GM21619 (cell line): ENCODE data around the gene ALDH18A1.
"Not testable (repeated sequence)": the region's sequence is repeated elsewhere in the genome, so short reads cannot be mapped to it uniquely, and the experiment has no call there.

Experiments
- ATAC-seq: cut with Tn5 transposase; IDR thresholded peaks from one replicate; pipeline ENCODE4 v1.9.1; 2021; ENCODE audit not compliant: unreplicated experiment

The ALDH18A1 gene

DNA sequence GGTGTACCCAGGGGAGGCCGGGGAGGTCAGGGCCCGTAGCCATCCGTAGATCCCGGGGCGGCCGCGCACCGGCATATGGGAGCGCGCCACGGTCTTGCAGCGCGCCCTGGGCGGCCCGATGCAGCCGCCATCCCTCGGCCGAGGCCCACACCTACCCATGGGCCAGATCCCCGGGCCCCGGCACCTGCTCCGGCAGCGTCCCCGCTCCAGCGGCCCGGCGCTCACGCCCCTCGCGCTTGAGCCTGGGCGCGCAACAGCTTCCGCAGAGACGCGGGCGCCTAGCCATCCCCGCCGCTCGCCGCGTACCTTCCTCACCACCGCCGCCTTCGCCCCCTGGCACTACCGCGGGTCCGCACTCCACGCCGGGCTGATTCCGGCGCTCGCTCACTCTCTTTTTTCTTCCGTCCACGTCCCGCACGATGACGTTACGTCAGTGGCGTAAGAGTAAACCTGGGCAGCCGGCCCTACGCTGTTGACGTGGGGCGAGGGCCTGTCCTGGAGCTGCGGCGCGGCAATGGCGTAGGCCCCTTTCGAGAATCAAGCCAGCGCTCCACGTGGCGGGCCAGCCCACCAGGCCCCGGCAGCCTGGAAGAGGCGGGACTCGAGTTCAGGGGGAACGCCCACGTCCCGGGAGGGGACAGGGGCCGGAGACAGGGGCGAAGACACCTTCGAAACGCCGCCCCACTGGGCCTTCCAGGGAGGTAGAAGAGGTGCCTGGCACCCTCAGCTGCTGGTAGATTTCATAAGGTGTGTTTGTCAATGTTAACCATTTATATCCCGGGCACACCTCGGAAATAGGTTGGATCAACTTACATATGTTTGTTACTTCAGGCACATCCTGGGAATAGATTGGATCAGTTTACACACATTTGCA, at the start of gene ALDH18A1:
ALDH18A1 (minus strand) TSS at position 421 of the 874 bp plus-strand sequence. CDS start 3,334 bp downstream, outside the sequence.
- peak; percentile 87 for ATAC-seq

DNA sequence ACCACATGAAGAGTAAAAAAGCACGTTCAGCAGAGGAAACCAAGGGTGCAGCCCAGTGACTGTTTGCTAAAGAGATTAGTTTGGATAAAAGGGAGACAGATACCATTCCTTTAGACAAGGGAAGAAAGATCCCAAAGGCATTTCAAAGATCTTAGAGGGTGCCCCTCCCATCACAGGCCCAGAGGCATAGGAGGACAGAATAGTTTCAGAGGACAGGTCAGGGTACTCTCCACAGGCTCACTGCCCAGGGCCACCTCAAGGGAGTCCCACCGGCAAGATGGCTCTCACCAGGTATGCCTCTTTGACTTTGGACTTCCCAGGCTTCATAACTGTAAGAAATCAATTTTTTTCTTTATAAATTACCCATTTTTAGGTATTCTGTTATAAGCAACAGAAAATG, 41.9 kb upstream of the ALDH18A1 start:
- no peak for ATAC-seq

DNA sequence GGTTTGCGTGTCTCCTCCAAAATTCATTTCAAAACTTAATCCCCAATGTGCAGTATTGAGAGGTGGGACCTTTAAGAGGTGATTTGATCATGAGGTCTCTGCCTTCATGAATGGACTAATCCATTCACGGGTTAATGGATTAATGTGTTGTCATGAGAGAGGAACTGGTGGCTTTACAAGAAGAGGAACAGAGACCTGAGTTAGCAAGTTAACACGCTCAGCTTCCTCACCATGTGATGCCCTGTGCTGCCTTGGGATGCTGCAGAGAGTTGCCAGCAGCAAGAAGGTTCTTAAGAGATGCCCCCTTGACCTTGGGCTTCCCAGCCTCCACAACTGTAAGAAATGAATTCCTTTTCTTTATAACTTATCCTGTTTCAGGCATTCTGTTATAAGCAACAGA, 40.9 kb upstream of the ALDH18A1 start:
- no peak for ATAC-seq

DNA sequence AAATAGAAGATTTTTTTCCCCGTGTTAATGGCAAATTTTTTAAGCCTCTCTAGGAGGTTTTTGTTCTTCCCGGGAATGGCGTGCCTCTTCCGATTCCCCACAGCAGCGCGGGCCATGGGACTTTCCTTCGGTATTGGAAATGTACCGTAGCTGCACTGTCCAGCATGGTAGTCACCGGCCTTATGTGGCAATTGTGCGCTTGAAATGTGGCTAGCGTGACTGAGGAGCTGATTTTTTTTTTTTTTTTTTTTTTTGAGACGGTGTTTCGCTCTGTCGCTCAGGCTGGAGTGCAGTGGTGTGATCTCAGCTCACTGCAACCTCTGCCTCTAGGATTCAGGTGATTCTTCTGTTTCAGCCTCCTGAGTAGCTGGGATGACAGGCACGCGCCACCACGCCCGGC, 38.2 kb upstream of the ALDH18A1 start:
- no peak for ATAC-seq

DNA sequence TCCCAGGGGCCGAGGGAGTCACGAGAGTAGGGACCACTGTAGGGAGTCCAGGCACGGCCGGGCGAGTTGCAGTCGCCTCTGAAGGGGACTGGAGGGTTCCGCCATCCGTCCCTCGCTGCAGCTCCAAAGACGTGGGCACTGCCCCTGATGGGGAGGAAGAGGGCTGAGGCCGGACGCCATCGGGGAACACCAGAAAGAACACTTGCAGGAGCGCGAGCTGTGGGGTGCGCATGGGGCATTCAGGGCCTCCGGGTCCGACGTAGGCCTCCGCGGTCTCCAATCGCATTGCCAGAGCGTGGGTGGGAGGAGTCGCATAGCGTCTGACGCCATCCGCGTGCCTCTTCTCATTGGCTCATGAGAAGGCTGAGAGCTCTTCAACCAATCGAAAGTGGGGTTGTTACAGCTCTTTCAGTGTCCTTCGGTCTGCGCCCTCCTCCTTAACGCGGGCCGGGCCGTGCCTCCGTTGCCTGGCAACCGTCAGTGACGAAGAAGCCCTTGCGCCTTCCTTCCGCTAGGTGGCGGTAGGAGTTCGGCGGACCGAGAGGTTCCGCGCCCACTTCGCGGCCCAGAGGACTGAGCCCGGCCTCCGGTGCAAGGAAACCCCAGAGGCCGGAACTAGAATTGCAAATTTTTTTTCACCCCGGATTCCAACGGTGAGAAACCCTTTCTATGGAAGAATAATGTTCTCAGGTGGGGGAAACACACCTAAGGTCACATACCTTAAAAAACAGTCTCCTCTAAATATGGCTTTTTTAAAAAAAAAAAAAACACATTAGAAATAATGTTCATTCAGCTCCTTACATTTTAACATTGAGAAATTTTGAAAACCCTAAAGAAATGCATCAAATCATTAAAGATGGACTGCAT, 37.4 kb upstream of the ALDH18A1 start, which contains the start of gene TCTN3:
TCTN3 (minus strand) TSS at position 260 of the 867 bp plus-strand sequence; CDS start at position 232, 28 bp downstream.
- peak; percentile 98 for ATAC-seq

DNA sequence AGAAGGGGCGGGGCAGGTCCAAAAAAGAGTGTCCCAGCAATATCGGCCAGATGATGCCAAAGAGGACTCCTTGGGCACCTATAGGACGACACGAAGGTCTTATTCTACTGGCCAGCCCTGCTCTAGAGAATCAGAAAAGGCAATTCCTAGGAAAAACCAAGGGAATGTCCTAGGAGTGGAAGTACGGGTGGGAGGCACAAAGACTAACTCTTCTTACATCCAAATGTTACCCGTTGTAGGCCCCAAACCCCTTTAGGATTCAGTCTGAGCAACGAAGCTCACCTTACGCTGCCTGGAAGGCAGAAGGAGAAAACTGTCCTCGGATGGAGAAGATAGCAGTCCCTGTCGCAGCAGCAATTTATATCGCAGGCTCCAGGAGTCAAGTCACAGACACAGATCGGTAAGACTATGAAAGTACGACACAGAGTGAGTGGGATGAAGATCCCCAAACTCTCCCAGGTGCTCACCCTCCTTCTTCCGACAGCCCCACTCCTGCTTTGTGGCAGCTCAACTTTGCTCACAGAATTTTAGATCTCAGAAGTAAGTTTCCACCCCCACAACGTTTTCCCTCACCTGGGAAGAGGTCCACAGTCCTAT, 36.7 kb upstream of the ALDH18A1 start:
- ATAC-seq = no peak

DNA sequence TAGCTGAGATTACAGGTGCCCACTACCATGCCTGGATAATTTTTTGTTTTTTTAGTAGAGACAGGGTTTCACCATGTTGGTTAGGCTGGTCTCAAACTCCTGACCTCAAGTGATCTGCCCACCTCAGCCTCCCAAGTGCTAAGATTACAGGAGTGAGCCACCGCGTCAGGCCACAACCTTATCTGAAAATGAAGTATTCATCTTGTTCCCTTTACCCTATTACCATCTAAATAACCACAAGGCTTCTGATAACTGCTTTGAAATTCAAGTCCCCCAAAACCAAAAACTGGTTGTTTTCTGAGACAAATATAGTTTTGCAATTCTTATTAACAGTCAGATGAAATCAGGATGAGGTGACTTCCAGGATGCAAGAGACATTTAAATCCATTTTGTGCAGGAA, 34.8 kb upstream of the ALDH18A1 start:
- no peak for ATAC-seq

DNA sequence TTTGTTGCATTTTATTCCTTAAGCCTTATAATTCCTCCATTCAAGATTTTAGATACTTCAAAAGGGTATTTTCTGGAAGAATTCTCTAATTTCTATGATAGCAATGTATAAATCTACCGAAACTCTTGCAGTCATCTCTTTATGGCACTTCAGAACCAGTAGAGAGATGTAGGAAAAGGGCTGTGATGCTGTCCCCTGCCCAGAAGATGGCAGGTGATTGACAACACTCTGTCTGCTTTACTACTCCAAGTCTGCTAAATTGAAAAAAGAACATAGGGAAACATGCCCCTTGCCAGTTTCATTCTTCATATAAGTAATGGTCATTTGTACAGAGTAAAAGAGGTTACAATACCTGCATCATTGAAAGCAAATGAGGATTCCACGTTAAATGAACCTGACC, 32.1 kb upstream of the ALDH18A1 start:
- no peak for ATAC-seq

DNA sequence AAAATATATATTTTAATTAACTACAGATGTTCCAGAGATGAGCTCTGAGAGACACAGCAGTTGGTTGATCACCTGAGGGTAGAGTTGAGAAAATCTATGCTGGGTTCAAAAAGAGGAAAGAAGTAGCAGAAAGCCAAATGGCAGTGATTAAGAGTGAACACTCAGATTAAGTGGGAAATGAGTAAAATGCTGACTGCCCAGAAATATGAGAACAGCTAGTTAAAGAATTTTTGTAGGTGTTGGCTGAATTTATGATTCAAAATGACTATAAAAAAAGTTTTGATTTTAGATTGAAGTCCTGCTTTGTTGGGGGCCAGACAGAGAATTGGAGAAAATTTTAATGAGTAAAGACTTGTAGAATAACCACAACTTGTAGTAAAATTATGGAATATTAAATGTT, 27.5 kb upstream of the ALDH18A1 start:
- no peak for ATAC-seq

DNA sequence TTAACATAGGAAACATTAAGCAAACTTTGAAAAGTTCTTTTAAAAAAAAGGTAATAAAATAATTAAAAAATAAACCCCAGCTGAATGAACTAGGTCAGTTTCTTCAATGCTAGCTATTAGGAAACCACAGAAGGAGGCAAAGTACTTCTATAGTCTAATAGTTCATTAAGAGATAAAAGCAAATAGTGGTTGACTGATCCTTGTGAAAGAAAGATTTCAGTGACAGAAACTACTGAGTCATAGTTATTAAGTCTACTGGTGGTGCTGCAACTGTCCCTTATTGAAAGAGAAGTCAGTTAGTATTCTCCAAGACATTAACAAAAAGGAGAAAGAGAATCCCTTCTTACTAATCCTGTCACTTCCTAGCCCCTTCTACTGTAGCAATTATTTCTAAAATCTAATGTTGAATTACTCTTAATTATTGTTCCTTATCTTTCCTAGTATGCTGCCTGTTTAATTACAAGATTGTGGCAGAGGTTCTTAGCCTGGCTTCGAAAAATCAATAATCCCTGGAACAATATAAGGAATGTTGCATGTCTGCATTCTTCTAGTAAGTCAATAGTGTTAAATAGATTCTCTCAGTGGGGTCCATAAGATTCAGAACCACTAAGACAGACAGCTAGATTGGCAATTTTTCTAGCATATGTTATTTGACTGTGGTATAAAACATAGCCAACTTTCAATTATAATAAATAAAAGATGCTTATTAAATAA, 19.0 kb upstream of the ALDH18A1 start:
- ATAC-seq = no peak

DNA sequence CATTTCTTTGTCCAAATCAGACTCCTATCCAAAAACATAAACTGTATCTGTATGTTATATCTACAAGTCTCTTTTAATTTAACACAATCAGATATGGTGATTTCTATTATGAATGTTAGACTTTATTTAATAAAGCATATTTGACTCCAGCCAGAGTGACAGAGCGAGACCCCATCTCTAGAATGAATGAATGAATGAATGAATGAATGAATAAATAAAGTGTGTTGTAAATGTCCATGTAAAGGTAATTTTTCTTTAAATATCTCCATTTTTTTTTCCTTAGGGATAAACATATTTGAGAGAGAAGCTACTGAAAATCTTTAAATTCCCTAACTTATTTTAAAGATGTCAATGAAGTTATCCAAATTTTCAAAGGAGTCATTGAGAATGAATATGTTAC, 18.1 kb upstream of the ALDH18A1 start:
- no peak for ATAC-seq

DNA sequence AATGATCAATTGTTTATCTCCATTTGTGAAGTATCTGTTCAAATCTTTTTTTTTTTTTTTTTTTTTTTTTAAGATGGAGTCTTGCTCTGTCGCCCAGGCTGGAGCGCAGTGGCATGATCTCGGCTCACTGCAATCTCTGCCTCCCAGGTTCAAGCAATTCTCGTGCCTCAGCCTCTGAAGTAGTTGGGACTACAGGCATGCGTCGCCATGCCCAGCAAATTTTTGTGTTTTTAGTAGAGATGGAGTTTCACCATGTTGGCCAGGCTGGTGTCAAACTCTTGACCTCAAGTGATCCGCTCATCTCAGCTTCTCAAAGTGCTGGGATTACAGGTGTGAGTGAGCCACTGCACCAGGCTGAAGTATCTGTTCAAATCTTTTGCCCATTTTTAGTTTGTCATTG, 16.1 kb upstream of the ALDH18A1 start:
- not testable (repeated sequence) for ATAC-seq

DNA sequence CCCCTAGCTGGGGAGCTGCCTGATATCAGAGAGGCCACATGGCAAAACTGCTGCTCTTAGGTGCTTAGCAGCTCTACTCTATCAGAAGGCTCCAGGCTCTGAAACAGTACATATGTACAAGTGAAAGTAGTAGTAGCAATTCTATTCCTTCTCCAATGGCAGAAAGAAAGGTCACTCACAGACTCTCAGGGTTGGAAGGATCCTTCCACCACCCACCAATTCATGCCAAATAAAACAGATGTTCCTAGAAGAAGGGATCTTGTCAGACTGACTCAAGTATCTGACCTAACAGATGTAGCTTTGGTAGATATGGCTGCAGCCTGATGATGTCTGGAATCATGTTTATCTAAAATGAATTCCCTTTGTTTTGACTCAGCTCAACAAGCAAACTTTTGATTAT, 8.0 kb upstream of the ALDH18A1 start:
- no peak for ATAC-seq

DNA sequence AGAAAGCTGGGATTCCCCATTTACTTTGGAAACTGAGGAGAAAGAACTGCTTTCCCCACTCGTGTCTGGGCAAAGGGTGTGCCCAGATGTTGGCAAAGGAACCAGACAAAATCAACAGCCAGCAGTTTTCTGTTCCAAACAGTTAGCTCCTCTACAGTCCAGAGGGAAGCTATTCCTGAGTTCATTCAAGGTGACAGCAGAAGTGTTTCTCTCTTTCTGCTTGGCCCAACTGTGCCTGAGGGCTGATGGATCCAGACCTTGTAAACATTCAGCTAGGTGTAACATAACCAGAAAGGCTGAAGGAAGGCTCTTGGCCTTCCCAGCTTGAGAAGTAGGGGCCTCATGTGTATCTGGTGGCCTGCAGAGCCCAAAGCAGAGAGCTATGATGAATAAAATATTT, 7.0 kb upstream of the ALDH18A1 start:
- no peak for ATAC-seq

DNA sequence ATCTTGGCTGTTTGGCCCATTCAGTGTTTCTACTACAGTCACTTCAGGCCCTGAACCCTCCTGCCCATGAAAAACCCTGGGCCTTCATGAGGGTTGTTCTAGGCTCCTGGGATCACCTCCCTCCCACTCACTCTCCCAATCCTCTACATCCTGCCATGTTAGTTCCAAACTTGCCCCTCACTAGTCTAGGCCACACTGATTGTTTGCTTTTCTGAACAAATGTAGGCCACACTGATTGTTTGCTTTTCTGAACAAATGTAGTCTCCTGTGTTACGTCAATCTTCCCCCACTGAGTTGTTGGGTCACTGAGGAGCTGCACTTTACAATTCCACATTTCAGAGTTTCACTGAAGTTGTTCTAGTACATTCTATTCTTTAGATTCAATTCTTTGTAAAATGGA, 5.3 kb upstream of the ALDH18A1 start:
- ATAC-seq = no peak

DNA sequence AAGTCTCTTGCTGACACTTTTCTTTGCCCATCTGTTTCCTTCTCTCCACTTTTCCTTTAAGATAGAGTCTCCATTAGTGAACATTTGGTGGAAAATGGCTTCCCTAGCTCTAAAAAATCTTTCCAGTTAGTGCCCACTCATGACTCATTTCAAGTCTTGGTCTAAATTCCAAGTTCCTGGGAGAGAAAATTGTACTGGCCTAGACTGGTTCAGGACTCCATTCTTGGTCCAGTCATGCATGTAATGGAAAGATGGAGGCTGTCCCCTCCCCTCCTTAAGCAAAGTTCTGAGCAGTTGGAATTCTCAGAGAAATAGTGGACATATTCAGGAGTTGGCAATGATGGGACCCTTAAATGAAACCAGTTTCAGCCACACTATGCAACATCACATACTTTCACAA, 3.8 kb upstream of the ALDH18A1 start:
- ATAC-seq = no peak

DNA sequence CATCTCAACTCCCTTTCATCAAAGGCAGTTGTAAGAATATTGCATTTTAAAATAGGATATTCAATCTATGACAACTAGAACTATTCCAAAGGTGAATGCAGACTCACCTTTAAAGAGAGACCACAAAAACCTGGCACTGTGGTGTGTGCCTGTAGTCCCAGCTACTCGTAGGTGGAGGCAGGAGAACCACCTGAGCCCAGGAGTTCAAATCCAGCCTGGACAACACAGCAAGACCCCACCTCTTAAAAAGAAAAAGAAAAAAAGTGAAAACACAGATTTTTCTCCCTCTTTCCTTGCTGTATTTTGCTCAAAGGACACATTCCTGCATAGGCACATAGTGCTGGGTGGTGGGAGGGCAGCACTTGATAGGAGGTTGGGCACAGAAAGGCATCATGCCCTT, 739 bp upstream of the ALDH18A1 start:
- no peak for ATAC-seq

DNA sequence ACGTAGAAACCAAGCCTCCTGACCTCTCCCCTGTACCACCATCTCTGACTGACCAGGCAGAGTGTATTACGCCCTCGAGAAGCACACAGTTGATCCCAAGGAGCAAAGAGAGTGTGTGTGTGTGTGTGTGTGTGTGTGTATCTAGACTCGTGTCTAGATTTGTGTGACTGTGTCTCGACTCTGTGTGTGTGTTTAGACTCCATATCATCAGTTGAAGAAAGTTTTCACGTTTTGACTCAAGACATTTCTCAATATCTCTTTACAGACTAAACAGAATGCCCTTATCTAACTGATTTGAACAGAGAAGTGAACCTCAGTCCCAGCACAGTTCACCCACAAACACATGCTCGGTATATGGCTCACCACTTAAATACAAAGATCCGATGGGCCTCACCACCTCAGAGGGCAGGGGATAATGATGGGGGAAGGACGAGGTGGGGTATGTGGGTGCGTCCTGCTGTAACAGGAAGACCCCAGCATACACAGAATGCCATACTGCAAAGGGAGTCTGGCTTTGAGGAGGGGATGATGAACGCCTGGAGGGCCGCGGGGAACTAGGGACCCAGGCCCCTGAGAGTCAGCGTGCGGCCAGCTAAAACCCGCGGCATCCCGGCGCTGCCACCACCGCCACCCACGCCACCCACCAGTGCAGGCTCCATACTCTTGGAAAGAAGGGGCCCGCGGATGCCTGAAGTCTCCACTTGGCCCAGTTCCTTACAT, 780 bp downstream of the ALDH18A1 start:
- ATAC-seq = peak; percentile 15

DNA sequence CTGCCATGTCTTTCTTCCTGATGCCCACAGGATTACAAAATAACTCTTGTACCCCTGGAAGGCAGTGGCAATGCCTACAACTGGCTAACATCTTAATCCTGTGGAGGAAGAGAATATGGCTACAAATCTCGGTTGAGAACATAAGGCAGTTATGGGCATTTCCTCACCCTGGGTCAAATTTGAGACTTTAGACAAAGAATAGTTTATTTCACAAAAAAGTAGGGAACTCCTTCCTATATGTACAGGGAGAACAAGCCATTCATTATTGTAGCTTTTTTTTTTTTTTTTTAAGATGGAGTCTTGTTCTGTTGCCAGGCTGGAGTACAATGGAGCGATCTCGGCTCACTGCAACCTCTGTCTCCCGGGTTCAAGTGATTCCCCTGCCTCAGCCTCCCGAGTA, 2.6 kb downstream of the ALDH18A1 start:
- no peak for ATAC-seq

DNA sequence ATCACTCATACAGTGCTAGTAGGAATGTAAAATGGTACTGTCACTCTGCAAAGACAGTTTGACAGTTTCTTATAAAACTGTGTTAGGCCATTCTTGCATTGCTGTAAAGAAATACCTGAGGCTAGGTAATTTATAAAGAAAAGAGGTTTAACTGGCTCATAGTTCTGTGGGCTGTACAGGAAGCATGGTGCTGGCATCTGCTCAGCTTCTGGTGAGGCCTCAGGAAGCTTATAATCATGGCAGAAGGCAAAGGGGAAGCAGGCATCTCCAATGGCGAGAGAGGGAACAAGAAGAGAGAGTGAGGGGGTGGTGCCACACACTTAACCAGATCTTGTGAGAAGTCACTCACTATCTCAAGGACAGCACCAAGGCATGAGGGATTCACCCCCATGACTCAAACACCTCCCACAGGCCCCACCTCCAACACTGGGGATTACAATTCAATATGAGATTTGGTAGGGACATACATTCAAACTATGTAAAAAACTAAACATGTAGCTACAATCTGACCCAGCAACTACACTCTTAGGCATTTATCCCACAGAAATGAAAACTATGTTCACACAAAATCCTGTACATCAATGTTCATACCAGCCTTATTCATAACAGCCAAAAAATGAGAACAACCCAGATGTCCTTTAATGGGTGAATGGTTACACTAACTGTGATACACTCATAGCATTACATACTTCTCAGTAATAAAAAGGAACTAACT, 5.0 kb downstream of the ALDH18A1 start:
- no peak for ATAC-seq
